GM18519 (cell line): Measurements from ENCODE around the gene FAP.

Source experiments
- ATAC-seq: cut with Tn5 transposase; IDR thresholded peaks from one replicate; pipeline ENCODE4 v1.9.1; 2021; ENCODE audit warnings: mild to moderate bottlenecking, moderate library complexity; ENCODE audit not compliant: unreplicated experiment, low FRiP score

Gene FAP

GRCh38 chr2:162243294-162243693 lies at the start of gene FAP:
Gene FAP (minus strand): TSS chr2:162243445. CDS start chr2:162243327, 118 bp downstream.
- ATAC-seq, result no peak

- ATAC-seq, result no peak
These were observed 48.5 kb upstream of the FAP start for GRCh38 chr2:162291748-162292147.

DNA sequence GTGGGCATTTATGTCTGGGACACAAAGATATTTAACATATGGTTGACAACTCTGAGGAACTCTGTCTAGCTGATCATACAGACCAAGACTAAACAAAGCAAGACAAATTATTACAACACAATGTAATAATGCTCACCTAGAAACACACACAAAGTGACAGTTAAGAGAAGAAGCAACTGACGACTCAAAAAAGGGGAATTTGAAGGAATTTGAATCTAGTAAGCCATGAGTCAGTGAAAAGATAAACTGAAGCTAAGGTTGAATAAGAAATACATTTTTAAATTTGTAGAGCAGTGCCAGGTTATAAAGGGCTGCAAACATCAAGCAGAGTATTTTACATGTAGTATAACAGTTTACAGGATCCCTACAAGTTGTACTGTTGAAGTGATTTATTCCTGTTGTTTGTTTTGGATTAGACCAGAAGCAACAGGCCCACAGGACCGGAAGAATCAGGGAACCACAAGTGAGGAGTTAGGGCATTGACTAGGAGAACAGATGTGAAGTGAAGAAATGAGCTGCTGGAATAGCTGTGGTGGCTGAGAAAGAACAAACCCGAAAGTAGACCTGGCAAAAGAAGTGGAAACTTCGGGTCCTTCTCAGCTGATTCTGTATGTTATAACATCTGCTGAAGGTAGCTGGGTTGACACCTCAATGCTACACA lies 39.6 kb upstream of the FAP start:
- no peak for ATAC-seq

DNA sequence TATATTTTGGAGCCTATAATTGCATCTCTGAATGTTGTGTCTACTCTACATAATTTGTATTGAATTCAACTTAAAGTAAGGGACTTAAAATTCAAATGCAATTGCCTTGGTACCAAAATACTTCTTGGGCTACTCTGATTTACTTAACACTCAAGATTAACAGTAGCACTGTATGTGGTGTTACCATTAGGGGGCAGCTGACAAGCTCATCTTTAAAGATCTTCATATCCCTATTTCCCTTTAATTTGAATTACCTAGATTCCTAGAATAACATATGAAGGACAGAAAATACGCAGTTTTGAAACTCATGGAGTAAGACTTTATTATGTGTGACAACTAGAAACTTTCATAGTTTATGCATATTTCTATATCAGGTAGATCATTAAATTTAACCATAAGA lies 37.4 kb upstream of the FAP start:
- ATAC-seq, result no peak

DNA sequence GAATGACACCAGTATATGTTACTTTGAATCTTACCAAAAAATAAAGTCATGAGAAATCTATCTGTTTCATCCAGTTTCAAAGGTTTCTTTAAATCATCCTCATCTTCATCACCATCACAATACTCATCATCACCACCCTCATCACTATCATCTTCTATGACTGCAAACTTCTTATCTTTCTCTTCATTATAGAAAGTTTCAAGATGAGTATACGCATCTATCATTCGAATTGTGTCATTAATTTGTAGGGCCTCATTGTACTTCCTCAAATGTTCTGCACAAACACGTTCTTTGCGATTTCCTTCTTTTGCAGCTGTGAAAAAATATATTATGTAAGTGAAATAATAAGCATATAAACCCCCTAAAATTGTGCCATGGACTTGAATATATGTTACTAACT lies 34.1 kb upstream of the FAP start:
- no peak for ATAC-seq

DNA sequence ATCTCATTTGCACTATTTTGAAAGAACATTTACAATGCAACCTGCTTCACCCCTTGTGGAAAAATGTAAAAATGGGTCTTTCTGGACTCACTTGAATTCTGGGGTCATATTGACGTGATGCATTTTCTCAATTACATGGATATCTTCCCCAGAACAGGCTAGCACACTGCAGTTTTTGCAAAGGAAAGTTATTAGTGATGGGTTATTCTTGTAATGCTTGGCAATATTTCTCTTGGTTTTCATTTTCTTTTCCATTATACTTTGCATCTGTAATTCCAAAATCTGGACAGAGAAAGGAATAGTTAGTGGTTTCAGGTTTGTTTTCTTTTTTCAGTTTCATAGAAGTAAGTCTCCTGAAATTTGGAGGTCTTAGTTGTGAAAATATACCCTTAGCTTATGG lies 24.8 kb upstream of the FAP start:
- ATAC-seq, result no peak

- no peak for ATAC-seq
These were observed 24.3 kb upstream of the FAP start for GRCh38 chr2:162267496-162267895.

- no peak for ATAC-seq
These were observed 23.2 kb upstream of the FAP start for GRCh38 chr2:162266460-162266760.

GRCh38 chr2:162265666-162266459 lies 22.6 kb upstream of the FAP start:
- no peak for ATAC-seq

DNA sequence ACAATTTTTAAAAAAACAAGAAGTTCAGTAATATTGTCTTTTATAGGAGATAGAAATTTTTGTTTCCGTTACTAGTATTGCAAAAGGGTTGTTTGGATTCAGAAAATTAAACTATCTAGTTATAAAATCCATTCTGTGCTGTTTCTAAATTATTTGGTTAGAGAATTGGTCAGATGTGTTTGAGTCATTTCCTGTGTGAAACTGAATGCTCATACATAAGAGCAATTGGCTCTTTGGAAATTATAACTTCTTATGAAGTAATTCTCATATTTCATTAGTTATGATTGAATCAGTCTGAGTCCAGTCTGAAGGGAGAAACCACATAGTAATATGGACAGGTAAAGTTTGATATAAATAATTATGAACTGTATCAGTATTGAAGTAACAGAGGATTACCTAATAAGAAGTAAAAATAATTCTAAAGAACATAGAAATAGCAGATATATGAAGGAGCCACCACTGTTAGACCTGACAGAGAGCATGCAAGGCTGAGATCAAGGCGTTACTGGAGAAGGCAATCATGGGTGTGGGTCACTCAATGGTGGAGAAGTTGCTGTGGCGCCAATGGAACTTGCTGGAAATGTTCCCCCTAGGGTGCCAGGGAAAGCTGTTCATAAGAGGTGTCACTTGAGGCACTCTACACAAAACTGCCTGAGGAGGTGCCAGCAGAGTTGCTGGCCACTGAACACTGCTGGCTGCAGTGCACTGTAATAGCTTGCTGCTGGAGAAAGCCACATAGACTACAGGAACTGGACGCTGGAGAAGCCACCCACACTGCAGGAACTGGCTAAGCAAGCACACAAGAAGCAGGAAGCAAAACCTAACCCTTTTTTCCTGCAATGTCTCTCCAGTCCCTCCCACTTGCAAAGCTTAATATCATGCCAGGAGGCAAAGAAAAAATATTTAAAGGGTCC lies 18.0 kb upstream of the FAP start:
- ATAC-seq, result peak; percentile 55

GRCh38 chr2:162258686-162259085 lies 15.4 kb upstream of the FAP start:
- no peak for ATAC-seq

- ATAC-seq, result no peak
These were observed 14.9 kb upstream of the FAP start for GRCh38 chr2:162258169-162258568.

DNA sequence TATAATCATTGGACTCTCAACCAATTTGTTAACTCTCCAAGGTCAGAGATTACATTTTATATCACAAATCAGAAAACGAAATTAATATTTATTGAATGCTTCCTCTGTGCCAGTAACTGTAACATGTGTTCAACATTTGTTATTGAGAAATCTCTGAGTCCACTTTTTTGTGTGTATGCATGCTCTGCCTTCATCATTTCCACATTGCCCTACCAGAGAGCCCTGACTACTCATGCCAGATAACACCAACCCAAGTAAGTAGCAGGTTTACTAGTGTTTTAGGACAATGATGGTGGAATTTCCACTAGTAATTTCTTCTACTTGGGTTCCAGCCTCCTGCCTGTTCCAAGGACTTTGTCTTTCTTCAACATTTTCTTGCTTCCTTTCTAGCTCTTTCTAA lies 14.2 kb upstream of the FAP start:
- ATAC-seq, result no peak

- no peak for ATAC-seq
These were observed 13.3 kb upstream of the FAP start for GRCh38 chr2:162256591-162256991.

DNA sequence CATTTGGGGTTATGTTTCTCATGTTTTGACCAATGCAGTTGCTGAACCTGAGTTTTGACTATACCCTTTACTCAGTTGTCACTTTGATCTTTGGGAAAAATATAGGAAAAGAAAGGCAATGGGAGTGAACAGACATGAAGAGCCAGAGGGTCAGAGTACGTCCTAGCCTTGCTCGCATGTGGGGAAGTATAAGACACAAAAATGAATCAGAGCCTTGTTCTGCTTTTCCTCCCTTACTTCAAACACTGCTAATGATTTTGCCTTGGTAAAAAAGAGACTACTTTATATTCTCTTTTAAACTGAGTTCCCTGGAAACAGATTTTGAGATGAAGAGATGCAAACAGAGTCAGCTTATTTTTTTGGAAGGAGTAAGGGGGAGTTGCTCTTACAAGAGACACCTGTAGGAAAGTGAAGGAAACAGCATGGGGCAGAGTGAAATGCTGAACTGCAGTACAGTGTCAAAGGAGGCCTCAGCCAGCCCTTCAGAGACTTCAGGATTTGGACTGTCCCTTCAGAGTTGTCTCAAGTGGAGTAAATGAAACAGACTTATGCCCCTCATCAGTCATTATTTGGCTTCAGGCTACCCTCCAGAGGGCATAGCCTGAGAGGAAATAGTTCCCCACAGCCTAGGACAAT lies 11.1 kb upstream of the FAP start:
- ATAC-seq, result no peak

DNA sequence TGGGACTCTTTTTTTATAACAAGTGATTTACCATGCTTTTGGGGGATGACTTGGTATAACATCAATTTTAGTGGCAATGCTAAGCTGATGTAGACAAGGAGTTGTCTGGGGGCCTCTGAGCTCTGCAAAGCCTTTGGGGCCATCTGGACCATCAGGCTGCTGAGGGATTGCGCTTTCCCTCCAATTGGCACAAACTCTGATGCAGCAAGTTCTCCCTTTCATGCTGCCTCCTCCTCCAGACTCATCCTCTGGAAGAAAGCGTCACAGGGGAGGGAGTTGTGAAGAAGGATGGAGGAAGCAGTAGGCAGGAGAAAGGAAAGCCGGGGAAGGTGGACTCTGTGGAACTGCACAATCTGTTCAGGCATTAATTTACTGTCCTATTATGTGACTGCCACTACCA lies 10.2 kb upstream of the FAP start:
- no peak for ATAC-seq

- ATAC-seq, result no peak
These were observed 8.9 kb upstream of the FAP start for GRCh38 chr2:162252153-162252552.

- no peak for ATAC-seq
These were observed 2.5 kb upstream of the FAP start for GRCh38 chr2:162245781-162246180.

GRCh38 chr2:162245061-162245460 lies 1.8 kb upstream of the FAP start:
- no peak for ATAC-seq

DNA sequence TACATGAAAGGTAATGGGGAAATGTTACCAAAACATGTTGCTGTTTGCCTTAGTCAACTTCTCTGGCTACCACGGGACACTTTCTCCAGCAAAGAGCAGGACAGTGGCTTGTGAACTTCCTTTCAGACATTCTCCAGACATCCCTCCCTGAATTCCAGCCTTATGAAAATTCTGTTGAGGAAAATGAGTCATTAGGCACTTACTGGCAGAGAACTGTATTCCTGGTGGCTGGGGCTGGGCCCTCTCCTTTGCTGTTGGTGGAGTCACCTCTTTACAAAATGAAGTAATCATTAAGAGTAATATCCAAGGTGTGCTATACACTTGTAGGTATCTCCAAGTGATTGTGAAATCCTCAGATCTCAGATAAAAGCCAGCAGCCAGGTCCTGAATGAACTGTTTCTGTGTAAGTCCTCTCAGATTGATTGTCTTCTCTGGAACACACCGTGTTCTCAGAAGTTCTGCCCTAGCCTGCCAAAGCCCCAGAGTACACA lies 1.3 kb upstream of the FAP start:
- ATAC-seq, result no peak

- no peak for ATAC-seq
These were observed 470 bp upstream of the FAP start for GRCh38 chr2:162243715-162244114.
